Measurements from ENCODE around the gene C2CD5.

DNA sequence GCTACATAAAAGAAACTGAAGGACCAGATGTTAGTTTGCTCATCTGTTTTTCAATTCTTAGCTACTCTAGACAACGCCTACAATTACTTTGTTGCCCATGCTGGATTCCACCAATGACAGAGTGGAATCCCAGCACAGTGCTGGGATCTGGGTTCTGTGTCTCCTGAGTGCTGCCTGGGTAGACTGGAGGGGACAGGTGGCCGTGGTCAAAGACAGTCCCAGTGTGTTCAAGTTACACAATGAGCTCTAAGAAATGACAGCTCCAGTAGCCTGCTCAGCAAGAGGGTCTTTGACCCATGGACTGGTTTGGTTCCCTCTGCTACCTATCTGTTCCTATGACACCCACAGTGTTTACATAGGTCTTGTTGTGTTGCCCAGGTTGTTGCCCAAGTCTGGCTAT is 38.5 kb downstream of the C2CD5 start:
- TF ChIP-seq, protein P1, sequence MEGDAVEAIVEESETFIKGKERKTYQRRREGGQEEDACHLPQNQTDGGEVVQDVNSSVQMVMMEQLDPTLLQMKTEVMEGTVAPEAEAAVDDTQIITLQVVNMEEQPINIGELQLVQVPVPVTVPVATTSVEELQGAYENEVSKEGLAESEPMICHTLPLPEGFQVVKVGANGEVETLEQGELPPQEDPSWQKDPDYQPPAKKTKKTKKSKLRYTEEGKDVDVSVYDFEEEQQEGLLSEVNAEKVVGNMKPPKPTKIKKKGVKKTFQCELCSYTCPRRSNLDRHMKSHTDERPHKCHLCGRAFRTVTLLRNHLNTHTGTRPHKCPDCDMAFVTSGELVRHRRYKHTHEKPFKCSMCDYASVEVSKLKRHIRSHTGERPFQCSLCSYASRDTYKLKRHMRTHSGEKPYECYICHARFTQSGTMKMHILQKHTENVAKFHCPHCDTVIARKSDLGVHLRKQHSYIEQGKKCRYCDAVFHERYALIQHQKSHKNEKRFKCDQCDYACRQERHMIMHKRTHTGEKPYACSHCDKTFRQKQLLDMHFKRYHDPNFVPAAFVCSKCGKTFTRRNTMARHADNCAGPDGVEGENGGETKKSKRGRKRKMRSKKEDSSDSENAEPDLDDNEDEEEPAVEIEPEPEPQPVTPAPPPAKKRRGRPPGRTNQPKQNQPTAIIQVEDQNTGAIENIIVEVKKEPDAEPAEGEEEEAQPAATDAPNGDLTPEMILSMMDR (IDR thresholded peaks at IDR 0.05), result no peak
- TF ChIP-seq POLR2A (IDR thresholded peaks at IDR 0.05), result no peak

Data from esophagus squamous epithelium (tissue), 4 donors.